ENCODE measurements around the gene AOC3. TPM values are rescaled to one million over a fixed set of nuclear protein-coding genes. Genes with fewer than 3 reads are reported as not detected.
A peak's percentile ranks its signal among the peaks of the same experiment; 100 is the strongest.

The AOC3 gene
- total and polyA plus RNA-seq, 2 of the 13 experiments (the other 11 are each of a cell fraction or from before 2014, with no cell fraction given): 8.7 to 51.7 TPM

GRCh38 chr17:42803074-42803883 lies 47.7 kb upstream of the AOC3 start (continued):
- TF ChIP-seq TFE3 (CRISPR knock-in tag; IDR thresholded peaks at IDR 0.05): no peak
- TF ChIP-seq MEIS1 (CRISPR knock-in tag; IDR thresholded peaks at IDR 0.05; ENCODE audit: borderline replicate concordance): no peak
- no peak for TF ChIP-seq BHLHE40 (IDR thresholded peaks at IDR 0.05; ENCODE audit: low read length)
- no peak for TF ChIP-seq PAX8 (CRISPR knock-in tag; IDR thresholded peaks at IDR 0.05; ENCODE audit: borderline replicate concordance)
- TF ChIP-seq NCOR1 (IDR thresholded peaks at IDR 0.05; ENCODE audit: borderline replicate concordance, low read length): peak; percentile 71; the same call in 1 of the 2 replicates
- TF ChIP-seq KMT2A (CRISPR knock-in tag; IDR thresholded peaks at IDR 0.05): no peak
- TF ChIP-seq TBP (CRISPR knock-in tag; IDR thresholded peaks at IDR 0.05): no peak
- TF ChIP-seq IRX3 (CRISPR knock-in tag; IDR thresholded peaks at IDR 0.05; ENCODE audit: borderline replicate concordance, low read depth): no peak
- TF ChIP-seq ZNF251 (CRISPR knock-in tag; IDR thresholded peaks at IDR 0.05): no peak
- no peak for TF ChIP-seq ZC3H4 (CRISPR knock-in tag; IDR thresholded peaks at IDR 0.05; ENCODE audit: borderline replicate concordance)
- TF ChIP-seq, protein P1, sequence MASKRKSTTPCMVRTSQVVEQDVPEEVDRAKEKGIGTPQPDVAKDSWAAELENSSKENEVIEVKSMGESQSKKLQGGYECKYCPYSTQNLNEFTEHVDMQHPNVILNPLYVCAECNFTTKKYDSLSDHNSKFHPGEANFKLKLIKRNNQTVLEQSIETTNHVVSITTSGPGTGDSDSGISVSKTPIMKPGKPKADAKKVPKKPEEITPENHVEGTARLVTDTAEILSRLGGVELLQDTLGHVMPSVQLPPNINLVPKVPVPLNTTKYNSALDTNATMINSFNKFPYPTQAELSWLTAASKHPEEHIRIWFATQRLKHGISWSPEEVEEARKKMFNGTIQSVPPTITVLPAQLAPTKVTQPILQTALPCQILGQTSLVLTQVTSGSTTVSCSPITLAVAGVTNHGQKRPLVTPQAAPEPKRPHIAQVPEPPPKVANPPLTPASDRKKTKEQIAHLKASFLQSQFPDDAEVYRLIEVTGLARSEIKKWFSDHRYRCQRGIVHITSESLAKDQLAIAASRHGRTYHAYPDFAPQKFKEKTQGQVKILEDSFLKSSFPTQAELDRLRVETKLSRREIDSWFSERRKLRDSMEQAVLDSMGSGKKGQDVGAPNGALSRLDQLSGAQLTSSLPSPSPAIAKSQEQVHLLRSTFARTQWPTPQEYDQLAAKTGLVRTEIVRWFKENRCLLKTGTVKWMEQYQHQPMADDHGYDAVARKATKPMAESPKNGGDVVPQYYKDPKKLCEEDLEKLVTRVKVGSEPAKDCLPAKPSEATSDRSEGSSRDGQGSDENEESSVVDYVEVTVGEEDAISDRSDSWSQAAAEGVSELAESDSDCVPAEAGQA (IDR thresholded peaks at IDR 0.05; ENCODE audit: low read depth): no peak
- TF ChIP-seq, protein P1 (CRISPR knock-in tag; IDR thresholded peaks at IDR 0.05; ENCODE audit: borderline replicate concordance): no peak
- no peak for TF ChIP-seq KAT7 (CRISPR knock-in tag; IDR thresholded peaks at IDR 0.05; ENCODE audit: borderline replicate concordance)
- no peak for TF ChIP-seq SMAD9 (CRISPR knock-in tag; IDR thresholded peaks at IDR 0.05)
- no peak for TF ChIP-seq KMT2B (CRISPR knock-in tag; IDR thresholded peaks at IDR 0.05)
- no peak for TF ChIP-seq TFDP1 (CRISPR knock-in tag; IDR thresholded peaks at IDR 0.05; ENCODE audit: borderline replicate concordance)
- TF ChIP-seq HNRNPL (IDR thresholded peaks at IDR 0.05; ENCODE audit: low read depth, low read length): no peak
- 0 out of 2 replicates have a peak, but pooled peaks have one; percentile 61 for TF ChIP-seq ZNF292 (CRISPR knock-in tag; IDR thresholded peaks at IDR 0.05; ENCODE audit: borderline replicate concordance, low read depth)

Data from HepG2 (cell line).